NCI-H2107 treated with DMSO at 0.1 percent for 48 hours (cell line): ENCODE results near the gene AGRP.

Source experiments
- DNase-seq: peaks from one replicate; lab custom pipeline; 2025; ENCODE audit not compliant: unreplicated experiment; lab: John Stamatoyannopoulos, UW

The AGRP gene

GRCh38 chr16:67445913-67446907, 37.1 kb downstream of the AGRP start:
- no peak for DNase-seq

GRCh38 chr16:67445441-67445912, 37.9 kb downstream of the AGRP start:
- no peak for DNase-seq

- DNase-seq: no peak
Measured at GRCh38 chr16:67445126-67445426, 38.3 kb downstream of the AGRP start.

GRCh38 chr16:67444259-67445125, 38.9 kb downstream of the AGRP start:
- DNase-seq: no peak

GRCh38 chr16:67443265-67443664, 40.1 kb downstream of the AGRP start:
- no peak for DNase-seq

GRCh38 chr16:67442581-67443255, 40.6 kb downstream of the AGRP start:
- no peak for DNase-seq

- no peak for DNase-seq
Measured at GRCh38 chr16:67441907-67442306, 41.4 kb downstream of the AGRP start.

- peak; percentile 97 for DNase-seq
Measured at GRCh38 chr16:67441271-67441753, 42.0 kb downstream of the AGRP start.

- no peak for DNase-seq
Measured at GRCh38 chr16:67438824-67439393, 44.4 kb downstream of the AGRP start.

- DNase-seq: no peak
Measured at GRCh38 chr16:67438098-67438791, 45.1 kb downstream of the AGRP start.

- no peak for DNase-seq
Measured at GRCh38 chr16:67437513-67437912, 45.8 kb downstream of the AGRP start.

GRCh38 chr16:67436640-67437193, 46.6 kb downstream of the AGRP start:
- no peak for DNase-seq

GRCh38 chr16:67435758-67436164, 47.6 kb downstream of the AGRP start:
- DNase-seq: no peak

GRCh38 chr16:67433131-67433719, 50.1 kb downstream of the AGRP start:
- DNase-seq: no peak
